Activated CD4-positive, CD25-positive, alpha-beta regulatory T cell (primary cell): ENCODE results near the gene MRPS11.
A peak's percentile ranks its signal among the peaks of the same experiment; 100 is the strongest.
"Not testable (repeated sequence)": the region's sequence is repeated elsewhere in the genome, so short reads cannot be mapped to it uniquely, and the experiment has no call there.

ENCODE experiments used
- DNase-seq, 4 experiments: peaks; one replicate each; lab custom pipeline; 2025; lab: John Stamatoyannopoulos, UW

MRPS11 gene

DNA sequence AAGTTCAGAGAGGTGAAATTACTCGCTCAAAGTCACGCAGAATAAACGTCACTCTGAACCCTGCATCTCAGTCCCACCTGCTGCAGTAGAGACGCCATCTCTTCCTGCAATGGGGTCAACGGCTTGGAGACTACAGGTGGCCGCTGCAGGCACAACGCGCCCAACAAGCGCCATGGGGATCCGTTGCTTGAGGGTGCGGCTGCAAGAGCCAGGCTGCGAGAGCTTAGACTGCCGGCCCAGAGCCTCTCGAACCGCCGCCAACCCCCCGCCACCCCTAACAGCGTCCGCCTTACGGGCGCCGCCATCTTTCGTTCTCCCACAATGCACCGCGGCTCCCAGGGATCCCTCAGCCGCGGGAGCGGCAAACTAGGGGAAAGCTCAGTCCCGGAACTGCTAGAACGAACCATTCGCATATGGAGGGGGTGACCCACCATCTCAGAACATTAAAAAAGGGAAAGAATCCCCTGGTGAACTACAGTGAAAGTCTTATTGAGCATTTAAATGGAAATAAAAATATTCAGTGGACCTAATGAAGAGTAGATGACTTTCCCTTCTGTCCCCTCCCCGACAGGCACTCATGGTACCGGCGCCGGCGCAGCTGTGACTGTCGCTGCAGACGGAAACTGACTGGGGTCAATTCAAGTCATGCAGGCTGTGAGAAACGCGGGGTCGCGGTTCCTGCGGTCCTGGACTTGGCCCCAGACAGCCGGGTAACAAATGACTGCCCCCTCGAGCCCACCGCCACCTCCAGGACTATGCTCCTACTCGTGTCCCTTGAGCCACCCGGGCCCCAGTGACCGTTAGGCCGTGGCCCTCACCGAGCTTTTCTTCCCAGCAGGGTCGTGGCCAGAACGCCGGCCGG is at the start of gene MRPS11, which contains the start of gene MRPL46:
TSS of gene MRPS11 (plus strand) at position 636 of the 862 bp plus-strand sequence. CDS start at position 646, 10 bp downstream.
TSS of gene MRPL46 (minus strand) at position 316 of the 862 bp plus-strand sequence. CDS start at position 305, 11 bp downstream.
- DNase-seq = peak; percentile 73 to 84 (median 76)

DNA sequence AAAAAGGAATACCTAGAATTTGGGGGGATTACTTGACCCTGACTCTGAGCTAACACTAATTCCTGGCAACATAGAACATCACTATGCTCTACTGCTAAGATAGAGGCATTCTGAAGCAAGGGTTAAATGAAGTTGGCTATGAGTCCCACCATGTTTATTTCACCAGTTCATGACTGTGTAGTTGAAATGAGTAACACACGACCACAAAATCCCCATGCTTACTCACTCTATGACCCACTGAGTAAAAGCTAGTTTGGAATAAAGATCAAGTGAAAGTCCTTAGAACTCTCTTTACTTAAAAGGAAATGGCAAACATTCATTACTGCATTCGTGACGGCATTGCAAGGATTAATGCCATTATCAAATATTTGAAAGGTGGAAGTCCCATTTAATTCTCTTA is 47.7 kb upstream of the MRPS11 start:
- DNase-seq = no peak

DNA sequence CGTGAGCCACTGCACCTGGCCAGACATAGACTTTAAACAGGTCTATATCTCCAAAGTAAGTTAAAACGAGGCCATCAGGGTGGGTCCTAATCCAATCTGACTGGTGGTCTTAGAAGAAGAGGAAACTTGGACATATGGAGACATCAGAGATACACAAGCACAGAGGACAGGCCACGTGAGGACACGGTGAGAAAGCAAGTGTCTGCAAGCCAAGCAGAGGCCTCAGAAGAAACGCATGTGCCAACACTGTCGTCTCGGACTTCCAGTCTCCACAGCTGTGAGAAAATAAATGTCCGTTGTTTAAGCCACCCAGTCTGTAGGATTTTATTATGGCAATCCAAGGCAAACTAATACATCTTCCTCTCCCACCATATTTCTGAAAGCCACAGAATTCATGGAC is 44.2 kb upstream of the MRPS11 start:
- no peak for DNase-seq

DNA sequence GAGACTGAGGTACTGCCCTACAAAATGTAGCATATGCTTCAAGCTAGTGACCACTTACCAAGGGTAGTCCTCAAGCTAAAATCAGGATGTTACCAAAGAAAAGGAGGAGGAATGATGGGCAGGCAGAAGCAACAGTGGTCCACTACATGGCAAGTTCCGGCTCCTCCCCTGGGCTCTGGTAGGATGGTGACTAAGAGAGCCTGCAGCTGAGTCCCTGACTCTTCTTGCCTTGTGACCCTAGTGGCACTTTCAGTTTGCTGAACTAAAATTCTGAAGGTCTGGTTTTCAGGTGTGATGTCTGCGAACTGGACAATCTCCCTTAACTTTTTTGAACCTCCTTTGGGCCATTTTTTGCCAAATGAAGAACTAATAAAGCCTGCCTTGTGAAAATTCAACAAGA is 41.2 kb upstream of the MRPS11 start:
- DNase-seq = no peak

DNA sequence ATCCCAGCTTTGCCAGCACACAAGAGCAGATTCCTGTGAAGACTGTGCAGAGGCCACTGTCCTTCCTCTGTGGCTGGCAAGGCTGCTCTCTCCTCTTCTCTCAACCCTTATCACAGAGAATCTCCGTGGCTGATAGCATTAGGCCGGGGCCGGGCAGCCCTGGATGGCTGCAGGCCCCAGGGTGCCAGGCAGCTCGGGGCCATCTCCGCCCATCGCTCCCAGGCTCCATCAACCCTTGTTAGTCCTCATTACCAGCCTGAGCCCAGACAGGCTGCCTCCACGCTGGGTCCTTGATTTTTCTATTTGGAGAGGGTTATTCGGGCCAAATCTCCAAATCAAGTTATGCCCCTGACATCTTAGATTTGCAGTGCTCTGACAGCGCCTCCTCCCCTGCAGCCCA is 39.5 kb upstream of the MRPS11 start:
- DNase-seq = no peak

DNA sequence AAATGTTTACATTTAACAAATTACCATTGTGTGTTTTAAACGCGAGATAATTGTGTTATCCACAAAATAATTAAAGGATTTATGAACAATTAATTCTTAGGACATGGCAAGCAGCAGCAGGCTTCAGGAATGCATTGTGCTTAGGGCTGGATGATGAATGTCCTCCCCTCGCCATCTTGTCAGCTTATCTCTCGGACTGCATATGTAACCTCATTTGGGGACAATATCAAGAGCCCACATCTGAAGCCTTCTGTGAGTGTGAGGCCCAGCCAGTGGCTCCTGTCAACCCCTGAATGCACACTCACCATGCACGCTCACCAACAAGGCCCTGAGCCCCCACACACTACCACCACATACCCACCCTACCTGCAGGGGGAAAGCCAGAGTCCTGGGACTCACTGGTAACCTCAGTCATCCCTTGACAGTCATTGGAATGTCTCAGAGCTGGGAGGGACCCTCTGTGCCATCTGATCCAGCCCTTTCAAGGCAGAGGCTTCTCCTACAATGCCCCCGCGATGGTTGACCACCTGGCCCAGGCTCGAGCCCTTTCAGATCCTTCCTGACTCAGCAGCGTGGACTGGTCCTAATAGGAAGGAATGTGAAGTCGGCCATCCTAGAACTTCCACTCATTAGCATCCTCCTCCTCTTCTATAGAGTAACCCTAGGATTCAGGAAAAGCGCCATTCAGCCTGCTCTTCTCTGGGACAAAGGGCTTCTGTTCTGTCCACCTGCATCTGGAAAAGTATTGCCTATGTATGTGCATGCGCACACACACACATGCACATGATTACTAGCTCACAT is 38.5 kb upstream of the MRPS11 start:
- no peak for DNase-seq

DNA sequence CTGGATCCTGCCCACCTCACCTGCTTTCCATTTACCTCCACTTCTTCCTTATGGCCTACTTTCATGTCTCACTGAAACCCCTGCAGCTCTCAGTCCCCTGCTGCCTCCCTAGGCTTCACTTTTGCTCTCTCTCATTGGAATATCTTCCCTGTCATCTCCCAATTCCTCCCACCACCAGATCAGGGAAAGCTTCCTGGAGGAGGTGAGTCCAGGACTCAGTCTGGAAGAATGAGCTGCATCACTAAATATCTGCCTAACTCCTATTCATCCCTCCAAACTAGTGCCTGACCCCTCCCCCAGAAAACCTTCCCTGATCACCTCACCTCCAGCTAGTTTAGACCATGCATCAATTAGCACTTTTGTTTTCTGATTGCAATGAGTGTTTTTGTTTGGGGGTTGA is 37.5 kb upstream of the MRPS11 start:
- DNase-seq = no peak

DNA sequence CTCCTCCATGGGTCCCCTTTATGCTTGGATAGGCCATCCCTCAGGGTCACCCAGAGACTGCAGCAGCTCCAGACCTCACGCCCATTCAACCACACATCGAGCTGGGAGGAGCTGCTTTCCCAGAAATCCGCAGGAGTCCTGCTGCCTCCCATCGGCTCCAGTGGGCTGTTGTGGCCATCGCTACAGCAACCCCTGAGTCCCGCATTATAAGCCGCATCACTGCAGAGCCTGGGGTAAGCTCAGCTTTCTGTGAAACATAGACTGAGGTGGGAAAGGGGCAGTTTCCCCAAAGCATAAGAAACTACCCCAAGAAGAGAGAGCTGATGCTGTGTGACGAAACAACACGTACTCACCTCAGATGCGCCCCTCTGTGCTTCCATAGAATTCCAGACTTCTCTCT is 36.1 kb upstream of the MRPS11 start:
- no peak for DNase-seq

DNA sequence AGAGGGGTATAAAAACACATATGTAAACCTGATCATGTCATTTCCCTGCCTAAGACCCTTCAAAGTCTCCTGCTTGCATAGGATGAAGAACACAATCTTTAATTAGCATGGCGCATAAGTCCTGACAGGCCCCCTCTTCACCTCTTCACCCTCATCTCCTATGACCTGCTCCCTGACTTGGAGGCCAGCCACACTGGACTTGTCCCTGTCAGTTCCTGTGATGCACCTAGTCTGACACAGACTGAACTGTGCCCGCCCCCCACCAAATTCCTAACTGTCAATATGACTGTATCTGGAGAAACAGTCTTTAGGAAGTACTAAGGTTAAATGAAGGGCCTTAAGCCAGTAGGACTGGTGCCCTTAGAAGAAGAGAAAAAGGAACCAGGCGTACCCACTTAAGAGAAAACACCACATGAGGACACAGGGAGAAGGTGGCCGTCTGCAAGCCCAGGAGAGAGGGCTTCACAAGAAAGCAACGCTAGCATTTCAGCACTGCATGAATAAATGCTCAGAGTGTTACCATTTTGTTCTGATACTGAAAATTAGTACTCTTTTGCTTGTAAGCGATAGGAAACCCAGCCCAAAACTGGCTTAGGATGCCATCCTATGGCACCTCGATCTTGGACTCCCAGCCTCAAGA is 34.3 kb upstream of the MRPS11 start:
- no peak for DNase-seq

DNA sequence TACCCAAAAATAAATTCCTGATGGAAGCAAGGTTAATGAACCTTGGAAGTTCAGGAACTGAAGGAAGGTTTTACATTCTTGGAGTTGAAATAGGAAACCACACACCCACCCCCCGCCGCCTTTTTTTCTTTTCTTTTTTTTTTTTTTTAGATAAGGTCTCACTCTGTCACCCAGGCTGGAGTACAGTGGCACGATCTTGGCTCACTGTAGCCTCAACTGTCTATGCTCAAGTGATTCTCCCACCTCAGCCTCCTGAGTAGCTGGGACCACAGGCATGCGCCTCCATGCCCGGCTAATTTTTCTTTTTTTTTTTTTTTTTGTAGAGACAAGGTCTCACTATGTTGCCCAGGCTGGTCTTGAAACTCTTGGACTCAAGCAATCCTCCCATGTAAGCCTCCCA is 33.4 kb upstream of the MRPS11 start:
- not testable (repeated sequence) for DNase-seq

DNA sequence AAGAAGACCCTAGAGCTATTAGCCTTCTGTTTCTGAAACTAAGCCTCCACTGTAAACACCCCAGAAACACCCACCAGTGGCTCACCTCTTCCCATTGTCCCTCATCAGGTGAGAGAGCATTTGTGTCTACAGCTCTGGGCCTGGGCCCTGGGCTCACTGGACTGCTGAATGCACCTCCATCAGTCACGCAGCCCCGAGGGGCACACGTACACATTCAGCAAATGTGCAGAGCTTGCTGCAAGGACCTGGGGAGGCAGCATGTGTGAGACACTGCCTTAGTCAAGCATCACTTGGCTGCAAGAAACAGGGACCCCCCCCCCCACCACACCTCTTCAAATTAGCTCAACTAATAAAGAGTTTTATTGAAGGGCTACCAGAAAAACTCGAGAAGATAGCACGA is 29.3 kb upstream of the MRPS11 start:
- DNase-seq = no peak

DNA sequence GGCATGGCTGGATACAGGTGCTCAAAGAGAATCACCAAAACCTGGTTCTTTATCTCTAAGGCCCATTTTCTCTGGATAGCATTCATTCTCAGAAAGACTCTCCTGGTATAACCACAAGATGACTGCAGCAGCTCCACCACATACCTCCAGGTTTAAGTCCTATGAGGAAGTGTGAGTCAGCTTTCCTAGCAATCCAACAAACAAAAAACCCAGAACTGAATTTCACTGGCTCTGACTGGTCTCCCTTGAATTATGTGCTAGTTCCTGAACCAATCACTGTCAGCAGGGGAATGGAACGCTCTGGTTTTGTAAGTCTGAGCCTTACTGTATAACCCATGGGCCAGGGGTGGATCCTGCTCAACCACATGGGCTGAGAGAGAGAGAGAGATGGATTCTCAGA is 27.5 kb upstream of the MRPS11 start:
- DNase-seq = no peak

DNA sequence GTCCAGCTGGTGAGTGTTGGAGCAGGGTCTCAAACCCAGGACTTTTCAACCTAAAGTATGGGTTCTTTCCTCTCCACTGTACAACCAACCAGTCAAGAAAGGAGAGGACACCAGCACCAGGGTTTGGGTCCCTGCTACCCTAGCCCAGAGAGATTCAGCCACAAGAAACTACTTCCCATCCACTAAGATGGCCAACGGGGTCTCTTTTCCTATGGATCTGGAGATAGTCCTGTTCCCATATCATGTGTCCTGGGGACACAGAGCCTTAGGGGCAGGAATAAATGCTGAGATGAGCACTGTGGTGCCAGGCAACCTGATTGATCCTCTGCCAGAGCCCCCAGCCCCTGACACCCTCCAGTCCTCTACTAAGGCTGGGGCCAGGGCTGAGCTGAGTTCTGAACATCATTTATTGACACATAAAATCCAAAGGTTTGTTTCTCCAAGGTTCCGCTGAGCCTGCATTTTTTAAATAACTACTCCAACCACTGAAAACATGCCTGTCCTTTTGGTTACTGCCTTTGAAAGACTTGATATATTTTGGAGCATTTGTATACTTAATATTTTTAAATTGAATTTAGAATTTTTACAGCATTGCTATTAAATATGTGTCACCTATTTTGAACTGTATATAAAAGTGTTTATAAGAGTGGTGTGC is 26.3 kb upstream of the MRPS11 start:
- no peak for DNase-seq

DNA sequence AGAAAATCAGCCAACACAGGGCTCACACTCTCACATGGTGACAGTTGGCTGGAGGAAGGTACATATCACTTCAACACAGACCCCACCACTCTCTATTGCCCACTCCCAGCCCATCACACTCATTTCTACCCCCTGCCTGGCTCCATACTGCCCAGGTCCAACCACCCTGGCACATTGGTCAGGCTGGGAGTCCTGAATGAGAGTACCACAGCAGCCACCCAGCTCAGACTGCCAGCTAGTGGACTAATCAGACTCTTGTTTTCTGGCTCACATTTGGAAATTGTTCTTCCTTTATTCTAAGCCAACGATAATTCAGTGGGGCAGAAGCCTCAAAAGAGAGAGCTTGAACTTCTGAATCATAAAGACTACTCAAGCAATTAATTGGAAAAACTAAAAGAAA is 20.3 kb upstream of the MRPS11 start:
- DNase-seq = no peak

DNA sequence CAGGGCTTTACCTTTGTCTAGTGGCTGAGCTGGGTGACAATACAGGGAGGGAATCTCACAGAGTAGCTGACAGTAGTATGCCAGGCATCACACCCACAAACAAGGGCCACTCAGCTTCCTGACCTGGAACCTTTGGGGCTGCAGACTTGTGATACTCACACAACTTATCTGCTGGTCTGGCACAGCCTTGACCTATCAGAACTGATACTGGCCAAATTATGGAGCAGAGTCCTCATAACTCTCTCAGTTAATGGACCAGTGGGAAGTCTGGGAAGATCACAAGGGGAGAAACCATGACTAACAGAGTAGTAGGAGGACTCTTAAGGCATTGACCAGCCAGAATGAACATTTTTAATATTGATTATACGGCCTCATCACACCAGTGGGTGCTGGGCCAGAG is 19.8 kb upstream of the MRPS11 start:
- DNase-seq = no peak

DNA sequence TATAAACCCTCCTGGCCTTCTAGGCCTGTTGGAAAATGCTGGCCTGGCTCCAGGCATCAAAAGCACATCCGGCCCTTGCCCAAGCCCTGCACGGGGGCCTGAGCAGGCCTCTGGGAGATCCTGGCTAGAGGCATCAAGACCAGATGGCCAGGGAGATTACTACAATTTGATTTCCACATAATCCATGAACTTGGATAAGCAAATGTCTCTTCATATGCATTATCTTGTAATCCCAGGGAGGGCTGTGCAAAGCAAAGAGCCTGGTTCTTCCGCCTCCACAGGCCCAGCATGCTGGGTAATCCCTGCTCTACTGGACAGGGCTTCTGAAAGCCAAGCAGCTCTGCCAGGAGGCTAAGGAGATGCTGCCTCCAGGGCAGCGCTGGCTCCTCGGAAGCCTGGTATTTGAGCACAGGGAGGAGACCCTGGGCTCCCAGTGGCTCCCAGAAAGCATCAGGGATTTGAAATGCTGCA is 18.5 kb upstream of the MRPS11 start:
- DNase-seq = no peak

DNA sequence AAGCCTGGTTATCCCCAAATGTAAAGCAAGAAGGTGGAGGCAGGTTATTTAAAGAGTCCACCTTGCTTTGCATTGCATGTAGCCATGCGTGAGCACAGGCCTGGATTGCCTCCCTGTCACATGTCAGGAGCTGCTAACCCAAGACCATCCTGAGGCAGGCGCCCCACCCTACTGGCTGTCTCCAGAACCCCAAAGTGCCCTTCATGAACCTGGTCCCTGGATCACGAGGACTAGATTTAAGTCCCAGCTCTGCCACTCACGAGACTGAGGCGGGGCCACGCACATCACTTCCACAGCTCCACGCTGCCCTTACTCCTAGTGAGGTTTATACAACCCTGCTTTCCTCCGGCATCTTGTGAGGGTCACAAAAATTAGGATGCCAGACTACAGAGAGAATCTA is 17.9 kb upstream of the MRPS11 start:
- DNase-seq = no peak

DNA sequence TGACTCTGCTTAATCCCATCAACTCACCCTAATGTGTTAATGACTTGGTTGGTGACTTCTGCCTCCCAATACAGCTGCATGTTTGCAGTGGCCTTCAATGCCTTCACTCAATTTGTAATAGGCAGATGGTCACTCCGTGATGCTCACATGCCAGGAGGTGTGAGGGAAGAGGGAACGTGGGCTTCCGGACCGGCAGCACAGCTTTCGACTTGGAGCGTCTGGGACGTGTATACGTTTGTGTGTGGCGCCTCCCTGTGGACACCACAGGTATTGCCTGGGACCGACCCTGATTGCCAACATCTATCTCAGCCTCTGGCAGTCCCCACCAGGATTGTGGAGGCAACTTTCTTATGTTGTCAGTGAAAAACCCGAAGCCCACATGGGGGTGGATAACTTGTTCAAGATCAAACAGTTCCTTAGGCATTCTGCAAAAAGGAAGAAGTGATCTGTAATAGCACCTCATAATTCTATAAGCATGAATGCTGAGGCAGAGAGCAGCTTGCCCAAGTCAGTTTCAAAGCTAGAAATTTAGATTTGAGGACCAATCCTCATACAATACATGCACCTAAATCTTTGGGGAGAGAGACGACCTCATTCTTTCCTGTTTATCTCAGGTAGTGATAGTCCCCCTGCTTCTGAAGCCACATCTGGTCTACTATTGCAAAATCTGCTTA is 17.2 kb upstream of the MRPS11 start:
- peak in 3 of 4 experiments; percentile 5 to 48 (median 7) for DNase-seq

DNA sequence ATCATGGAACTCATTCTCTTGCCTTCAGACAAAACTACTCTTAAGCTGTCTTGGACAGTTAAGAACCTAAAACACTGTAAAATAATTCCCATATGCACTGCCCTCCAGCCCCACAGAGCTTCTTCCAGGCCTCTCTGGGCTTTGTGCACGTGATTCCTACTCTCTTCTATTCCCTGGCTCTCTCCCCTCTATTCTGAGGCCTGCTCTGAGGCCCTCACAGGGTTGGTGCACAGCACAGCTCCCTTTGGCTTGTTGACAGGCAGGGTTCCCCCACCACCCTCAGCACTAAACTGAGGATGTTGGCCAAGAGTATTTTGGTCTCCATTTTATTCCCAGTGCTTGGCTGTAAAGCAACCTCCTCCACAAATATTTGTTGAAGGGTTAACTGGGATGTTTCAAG is 13.9 kb upstream of the MRPS11 start:
- DNase-seq = no peak

DNA sequence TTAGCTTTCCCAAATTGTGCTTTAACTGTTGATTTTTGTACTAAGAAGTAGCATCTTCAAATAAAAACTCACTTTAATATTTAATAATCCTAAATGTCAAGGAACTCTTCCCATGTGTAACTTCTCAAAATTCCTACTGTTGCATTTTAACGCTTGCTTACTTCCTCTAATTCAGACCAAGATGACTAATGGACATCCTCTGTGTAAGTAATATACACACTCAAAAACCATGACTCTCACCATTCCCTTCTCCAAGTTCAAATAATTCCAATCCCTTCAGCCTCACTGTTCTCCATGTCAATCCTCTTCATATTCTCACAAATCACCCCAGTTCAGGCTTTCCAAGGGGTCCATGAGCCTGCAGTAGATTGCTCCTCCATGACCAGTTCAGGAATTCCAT is 13.3 kb upstream of the MRPS11 start:
- no peak for DNase-seq
